Measurements from ENCODE around the gene PHTF1.

PHTF1 gene

DNA sequence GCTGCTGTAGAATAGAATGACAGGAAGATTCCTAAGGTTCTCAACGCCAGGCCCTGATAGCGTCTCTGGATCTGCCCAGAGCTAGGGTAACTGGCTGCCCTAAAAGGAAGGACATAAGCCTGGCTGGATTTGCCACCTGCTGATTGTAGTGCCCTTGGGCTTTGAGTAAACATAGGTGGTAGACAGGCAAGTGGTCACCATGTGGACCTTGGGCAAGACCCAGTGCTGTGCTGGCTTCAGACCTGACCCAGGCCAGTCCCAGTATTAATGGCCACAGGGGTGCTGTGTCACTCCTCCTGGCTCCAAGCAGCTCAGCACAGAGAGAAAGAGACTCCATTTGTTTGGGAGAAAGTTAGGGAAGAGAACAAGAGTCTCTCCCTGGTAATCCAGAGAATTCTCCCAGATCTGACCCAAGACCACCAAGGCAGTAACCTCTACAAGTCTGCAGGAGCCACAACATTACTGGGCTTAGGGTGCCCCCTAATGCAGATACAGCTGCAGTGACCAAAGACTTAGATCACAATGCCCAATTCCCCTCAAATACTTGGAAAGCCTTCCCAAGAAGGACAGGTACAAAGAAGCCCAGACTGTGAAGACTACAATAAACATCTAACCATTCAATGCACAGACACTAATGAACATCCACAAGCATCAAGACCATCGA, 44.5 kb downstream of the PHTF1 start:
- no peak for DNase-seq

DNA sequence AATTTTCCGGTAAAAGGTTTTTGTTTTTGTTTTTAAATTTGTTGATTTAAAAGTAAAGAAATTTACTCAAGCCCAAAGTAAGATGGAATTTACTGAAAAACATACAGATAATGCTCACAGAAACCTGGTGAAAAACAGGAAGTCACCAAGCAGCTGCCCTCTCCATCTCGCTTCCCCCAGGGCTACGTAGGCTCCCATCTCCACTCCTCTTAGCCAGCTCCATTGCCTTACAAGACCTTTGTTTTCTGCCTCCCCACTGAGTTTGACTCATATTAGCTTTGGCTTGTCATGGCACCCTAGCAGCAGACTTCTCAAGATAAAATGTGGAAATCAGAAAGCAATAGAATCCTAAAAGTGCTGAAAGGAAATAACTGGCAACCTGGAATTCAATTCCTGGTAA, 57.9 kb downstream of the PHTF1 start:
- DNase-seq = no peak

DNA sequence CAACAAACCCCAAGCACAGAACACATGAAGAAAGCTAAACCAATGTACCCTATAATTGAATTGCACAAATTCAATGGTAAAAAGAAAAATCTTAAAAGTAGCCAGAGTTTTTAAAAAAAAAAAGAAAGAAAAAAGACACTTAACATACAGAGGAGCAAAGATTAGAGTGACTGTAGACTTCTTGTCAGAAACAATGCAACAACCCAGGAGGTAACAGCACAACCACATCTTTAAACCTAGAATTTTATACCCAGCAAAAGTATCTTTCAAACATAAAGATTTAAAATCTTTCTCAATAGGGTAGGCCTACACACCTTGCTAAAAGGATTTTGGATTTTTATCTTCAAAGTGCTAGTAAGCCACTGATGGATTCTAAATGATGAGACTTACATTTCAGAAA, 64.4 kb downstream of the PHTF1 start:
- no peak for DNase-seq

DNA sequence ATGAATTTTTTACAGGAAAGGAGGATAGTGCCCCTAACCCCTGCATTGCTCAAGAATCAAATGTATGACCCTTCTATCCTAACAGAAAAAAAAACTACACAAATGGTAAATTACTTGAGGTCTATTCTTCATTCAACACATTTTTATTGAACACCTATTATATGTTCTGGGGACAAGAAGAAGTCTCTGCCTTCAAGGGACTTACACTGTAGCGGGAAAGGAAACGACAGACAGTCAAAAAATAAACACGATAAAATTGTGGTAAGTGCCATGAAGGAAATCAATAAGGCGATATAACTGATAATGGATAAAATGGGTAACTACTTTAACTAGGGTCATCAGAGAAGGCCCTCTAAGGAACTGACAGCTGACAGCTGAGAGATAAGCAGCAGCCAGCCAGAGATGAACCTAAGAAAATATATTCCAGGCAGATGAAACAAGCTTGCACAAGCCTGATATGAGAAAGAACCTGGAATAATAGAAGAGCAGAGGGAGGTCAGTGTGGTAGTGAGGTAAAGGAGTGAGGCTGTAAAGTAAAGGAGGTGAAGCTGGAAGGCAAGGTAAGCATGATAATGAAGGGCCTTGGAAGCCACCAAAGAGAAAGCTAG, 66.4 kb downstream of the PHTF1 start:
- DNase-seq = no peak

DNA sequence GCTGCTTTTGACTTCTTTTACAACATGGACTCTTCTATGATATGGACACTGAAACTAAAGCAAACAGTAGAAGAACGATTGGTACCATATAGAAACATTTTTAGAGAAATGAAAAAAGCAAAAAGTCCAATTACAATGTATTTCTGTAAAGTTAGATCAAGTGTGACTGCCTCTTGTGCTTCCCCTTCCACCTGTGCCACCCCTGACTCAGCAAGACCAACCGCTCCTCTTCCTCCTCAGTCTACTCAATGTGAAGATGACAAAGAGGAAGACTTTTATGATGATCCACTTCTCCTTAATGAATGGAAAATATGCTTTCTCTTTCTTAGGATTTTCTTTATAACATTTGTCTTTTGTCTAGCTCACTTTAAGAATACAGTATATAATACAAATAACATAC, 66.9 kb downstream of the PHTF1 start:
- DNase-seq = no peak

DNA sequence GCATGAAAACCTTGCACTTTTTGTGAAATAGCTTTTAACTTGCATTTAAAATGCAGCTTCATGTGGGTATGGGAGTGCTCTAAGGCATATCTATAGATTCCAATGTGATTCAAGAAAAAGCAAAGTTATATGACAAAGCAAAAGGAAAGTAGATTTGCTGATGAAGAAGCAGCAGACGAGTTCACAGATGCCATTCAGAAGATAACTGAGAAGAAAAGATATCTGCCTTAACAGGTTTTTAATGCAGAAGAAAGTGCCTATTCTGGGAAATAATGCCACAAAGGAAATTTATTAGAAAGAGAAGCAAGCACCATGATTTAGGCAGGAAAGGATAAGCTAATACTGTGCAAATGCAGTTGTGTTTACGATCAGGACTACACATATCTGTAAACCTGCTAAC, 68.1 kb downstream of the PHTF1 start:
- no peak for DNase-seq

DNA sequence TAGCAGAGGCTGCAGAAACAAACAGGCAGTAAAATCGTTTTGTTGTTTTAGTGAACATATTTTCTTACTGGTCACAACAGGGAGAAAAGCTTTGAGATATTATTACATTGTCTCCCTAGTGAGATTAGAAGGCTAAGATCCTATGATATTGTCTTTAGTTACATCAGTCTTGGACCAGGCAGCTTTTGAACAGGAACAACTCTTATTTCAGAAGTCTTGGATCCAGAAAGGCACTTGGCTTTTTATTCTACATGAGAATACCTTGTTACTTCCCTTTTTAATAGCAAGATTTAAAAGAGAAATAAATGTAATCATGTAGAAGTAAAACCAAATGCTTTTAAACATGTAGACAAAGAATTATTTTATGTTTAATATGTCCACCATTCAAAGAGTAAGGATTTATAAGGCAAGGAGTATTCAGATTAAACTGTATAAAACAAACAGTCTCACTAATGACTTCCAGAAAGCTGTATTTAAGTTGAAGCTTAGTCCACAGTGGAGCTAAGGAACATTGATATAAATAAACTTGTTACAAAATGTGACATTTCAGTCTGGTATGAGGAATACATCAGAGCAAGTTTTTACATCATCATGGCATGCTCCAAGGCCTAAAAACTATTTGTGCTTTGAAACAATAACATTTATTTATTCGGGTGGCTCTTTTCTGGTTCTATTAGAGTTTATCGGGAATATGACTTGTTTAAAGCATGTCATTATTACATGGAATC, 72.2 kb downstream of the PHTF1 start:
- DNase-seq = no peak

DNA sequence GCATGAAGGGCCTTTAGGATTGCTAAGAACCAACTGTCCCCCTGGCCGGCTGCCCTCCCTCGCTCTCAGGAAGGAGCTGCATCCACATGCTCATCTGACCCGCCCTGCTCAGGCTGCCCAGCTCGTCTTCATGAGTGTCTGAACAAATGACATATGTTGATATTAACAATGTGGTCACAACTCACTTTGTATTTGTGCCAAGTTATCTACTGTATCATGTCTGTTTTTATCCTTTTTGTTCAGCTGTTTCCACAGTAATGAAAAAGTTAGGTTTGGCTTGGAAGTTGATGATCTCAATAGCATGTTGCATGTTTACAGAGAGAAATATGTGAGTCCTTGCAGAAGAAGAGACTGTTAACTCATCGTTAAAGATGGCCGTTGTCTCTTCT, 75.1 kb downstream of the PHTF1 start:
- no peak for DNase-seq

DNA sequence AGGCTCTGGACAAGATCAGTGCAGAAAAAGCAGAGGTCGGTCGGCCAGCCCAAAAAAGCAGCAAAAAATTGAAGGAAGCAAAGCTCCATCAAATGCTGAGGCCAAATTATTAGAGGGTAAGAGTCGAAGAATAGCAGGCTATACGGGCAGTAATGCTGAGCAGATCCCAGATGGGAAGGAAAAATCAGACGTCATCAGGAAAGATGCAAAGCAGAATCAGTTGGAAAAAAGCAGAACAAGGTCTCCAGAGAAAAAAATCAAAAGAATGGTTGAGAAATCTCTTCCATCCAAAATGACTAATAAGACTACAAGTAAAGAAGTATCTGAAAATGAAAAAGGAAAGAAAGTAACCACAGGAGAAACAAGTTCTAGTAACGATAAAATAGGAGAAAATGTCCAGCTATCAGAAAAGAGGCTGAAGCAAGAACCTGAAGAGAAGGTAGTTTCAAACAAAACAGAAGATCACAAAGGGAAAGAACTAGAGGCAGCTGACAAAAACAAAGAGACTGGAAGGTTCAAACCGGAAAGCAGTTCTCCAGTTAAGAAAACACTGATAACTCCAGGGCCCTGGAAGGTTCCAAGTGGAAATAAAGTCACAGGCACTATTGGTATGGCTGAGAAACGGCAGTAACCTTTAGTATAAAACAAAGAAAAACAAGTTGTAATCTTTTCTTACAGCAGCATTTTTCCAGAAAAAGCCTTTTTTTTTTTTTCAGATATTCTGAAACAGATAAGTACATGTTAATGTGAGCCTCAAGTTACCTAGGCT, 75.7 kb downstream of the PHTF1 start:
- DNase-seq = no peak

DNA sequence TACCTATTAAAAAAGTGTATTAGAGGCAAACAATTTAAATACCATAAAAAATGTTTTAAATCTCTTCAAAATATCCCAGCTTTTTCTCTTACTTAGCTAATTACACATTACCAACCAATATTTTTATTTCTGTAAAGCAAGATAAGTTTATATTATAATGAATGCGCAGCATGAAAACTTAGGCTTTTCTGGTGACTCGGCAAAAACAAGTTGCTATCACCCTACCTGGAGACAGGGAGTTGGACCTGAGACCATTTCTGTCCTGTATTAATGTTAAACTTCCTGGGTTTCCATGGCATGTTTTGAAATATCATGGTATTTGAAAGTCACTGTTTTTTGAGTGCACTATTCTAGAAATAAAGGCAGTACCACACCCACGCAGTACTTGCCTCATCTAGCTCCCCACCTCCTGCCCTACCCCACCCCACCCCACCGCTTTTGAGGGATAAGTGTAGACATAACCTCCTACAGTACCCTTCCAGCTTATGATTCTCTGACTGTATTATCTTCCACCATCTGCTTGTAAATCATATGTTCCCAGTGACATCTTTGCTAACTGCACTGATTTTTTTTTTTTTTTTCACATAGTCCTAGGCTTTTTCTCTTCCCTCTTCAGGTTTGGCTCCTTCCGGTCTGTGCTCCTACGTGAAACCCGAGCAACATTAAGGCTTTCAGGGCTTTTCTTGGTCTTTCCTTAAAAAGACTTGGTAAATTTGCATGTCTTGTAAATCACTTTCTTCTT, 77.5 kb downstream of the PHTF1 start:
- no peak for DNase-seq

DNA sequence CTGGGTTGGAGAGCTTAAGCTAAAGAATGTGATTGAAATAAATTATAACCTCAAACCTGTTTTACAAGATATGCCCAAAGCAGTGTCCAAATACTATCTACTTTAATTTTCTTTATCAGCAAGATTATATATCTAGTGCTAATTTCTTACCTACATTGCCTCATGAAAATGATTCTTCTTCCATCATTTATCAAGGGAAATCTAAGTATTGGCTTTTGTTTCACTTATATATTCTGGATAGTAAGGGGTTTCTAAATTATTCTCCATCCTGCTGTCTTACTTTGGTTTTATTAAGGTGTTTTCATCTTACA, 81.2 kb downstream of the PHTF1 start:
- DNase-seq = no peak

DNA sequence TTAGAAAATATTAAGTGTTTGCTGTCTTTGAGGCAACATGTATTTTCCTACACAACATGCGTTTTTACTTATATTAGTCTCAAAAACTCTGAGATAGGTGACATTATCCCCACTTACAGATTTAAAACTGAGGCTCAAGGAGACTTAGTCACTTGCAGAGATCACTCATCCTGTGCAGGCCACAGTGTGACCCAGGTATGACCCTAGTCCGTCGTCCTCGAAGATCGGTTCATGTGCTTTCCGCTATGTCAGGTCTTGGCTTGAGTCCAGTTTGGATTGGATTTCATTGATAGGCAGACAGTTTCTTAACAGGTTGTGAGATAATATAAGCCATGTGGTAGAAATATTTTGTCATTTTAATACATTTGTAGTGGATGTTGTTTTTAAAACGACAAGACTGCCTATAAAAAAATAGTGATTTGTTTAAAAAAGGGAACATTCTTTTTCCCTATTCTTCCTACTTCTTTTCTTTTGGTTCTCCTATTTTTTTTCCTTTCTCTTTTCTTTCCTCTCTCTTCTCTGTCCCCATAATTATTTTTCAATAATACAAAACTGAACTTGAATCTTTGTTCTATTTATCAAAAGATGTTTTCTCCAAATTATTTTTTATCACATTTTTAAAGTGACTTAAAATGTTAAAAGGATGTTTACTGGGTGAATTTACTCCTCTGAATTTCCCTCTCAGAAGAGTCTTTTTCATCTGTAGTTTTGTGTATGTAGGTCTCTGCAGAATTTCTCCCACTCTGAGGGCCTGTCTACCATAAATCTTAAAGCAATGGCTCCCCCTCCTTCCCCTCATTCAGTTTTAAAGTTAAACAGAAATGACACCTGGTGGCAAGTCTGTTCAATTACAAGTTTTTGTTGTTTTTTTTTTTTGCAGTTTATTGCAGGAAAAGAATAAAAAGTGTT, 81.8 kb downstream of the PHTF1 start:
- DNase-seq = peak; percentile 28

DNA sequence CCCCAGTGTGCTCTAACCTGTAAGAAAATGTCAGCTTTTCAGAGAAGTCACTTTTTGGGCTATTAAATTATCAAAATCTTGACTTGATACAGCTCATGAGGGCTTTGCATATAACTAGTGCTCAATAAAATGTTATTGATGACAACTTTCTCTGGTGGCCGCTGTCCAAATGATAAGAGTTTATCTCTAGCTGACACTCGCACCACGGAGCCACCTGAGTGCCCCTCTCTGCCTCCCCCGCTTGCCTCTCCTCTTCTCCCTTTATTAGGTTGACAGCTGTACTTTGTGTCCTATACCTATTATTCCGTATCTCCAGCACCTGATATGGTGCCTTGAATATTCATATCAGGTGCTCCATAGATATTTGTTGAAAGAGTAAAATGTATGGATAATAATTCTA, 82.8 kb downstream of the PHTF1 start:
- DNase-seq = no peak

DNA sequence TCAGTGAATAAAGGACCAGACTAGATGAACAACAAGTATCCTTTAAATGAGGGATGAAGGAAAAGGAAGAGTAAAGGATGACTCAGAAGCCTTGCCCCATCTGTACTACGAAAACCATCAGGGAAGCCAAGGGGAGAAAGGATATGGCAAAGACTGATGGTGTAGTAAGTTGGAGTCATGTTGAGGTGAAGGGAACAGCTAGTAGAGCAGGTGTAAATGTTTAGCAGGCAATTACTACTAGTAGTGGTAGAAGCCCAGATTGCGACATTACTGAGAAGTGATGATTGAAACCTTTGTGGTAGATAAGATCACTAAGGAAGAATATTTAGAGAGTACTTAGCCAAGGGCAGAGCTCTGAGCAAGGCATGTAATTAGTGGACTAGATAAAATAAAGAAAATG, 84.0 kb downstream of the PHTF1 start:
- DNase-seq = no peak

DNA sequence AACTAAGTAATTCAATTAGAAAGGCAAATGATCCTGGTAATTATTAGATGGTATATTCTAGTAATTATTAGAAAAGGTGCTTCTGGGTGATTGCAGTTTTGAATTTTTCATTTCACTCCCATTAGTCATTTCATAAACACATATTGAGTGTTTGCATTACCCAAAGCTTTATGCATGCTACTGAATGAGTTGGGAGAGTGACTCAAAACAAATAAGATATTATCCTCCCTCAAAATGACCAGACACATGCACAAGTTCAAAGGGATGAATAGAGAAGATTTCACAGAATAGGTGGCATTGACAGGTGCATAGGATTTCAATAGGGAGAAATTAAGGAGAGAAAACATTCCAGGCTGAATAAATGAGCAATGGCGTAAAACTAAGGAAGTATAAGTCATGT, 84.7 kb downstream of the PHTF1 start:
- DNase-seq = no peak

DNA sequence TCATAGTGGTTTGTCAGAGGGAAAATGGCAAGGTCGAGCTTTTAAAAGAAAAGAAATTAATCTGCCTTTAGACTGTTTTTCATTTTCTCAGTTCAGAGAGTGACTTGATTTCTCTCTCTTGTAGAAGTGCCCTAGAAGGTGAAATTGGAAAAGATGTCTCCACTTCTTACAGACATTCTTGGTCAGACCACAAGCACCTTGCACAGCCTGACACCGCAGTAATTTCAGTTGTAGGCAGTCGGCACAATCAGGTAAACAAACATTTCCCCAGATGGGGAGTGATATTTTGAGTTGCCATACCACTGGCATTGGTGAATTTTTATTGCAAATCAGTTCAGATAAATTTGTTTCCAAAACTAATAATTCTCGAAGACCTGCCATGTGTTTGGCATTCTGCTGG, 86.8 kb downstream of the PHTF1 start:
- no peak for DNase-seq

DNA sequence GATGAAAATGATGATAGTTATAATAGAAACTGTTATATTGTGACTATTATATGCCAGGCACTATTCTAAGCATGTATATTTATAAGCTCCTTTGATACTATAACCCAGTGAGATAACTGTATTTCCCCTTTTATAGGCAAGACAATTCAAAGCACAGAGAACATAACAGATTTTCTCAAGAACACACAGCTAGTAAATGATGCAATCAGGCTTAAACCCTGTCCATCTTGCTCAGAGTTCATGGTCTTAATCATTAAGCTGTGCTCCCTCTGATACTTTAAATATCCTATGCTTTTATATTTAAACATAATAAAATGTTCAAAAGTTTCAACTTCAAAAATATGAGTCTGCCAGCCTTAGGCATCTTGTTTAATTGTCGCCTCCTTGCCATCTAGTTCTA, 88.6 kb downstream of the PHTF1 start:
- no peak for DNase-seq

DNA sequence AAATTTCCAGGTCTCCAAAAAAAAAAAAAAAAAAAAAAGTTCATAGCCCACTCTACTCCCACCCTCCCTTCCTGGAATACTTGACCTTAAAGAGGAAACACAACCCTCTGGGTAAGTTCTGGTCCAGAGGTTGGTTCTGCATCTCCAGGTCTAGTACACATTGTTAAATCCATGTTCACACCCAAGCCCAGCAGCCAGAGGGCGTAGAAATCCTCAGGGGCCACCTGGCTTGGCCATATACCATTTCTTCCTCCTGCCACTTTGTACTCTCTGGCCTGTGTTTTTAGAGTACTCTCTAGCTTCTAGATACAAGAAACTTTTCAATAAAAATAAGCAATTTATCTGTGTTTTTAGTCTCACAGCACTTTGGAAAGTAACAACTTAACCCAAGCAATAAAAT, 89.3 kb downstream of the PHTF1 start:
- DNase-seq = no peak

DNA sequence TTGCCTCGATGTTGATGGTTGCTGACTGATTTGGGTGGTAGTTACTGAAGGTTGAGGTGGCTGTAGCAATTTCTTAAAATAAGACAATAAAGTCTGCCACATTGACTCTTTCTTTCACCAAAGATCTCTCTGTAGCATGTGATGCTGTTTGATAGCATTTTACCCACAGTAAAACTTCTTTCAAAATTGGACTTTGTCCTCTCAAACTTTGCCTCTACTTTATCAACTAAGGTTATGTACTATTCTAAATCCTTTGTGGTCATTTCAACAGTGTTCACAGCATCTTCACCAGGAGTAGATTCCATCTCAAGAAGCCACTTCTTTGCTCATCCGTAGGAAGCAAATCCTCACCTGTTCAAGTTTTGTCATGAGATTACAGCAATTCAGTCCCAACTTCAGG, 93.2 kb downstream of the PHTF1 start:
- no peak for DNase-seq

DNA sequence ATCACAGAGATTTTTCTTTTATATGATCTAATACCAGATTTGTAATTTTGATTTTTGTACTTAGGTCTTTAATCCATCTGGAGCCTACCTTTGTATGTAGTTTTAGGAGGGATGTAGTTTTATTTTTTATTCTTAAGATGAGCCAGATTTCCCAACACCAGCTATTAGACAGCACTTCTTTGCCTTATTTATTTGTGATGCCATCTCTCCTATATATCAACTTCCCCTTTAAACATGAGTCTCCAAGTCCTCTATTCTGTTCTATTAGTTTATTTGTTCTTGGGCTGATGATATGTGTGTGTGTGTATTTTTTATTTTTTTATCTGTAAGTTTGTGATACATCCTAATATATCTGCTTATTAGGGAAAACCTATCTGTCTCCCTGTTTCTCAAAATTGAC, 94.2 kb downstream of the PHTF1 start:
- DNase-seq = no peak

DNA sequence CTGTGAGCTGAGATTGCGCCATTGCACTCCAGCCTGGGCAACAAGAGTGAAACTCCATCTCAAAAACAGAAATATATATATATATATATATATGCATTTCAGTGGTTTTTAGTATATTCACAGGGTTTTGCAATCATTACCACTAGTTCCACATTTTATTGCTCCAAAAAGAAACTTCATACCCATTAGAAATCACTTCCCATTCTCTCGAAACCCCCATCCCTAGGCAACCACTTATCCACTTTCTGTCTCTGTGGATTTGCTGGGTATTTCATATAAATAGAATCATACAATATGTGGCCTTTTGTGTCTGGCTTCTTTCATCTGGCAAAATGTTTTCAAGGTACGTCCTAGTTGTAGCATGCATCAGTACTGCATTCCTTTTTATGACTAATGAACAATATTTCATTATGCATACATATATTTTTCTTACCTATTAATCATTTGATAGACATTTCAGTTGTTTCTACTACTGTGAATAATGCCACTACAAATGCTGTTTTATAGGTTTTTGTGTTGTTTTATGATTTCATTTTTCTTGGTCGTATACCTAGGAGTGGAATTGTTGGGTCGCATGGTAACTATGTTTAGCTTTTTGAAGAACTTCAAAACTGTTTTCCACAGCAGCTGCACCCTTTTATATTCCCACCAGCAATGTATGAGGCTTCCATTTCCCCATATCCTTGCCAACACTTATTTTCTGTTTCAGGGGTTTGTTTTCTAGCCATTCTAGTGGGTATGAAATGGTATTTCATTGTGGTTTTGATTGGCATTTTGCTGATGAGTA, 95.9 kb downstream of the PHTF1 start:
- DNase-seq = no peak
